Naive thymus-derived CD4-positive, alpha-beta T cell (primary cell): Measurements from ENCODE around the gene MTPN. TPM values are rescaled to one million over a fixed set of nuclear protein-coding genes. Genes with fewer than 3 reads are reported as not detected.

Experiments
- ATAC-seq: fragments of 150-1000 bp; cut with Tn5 transposase; 2 replicates; pipeline ENCODE4 v1.10.0; 2021; ENCODE audit warnings: mild to moderate bottlenecking, moderate library complexity
- CTCF ChIA-PET: fragments of 350-600 bp; sonication (Branson Sonifier 250); formaldehyde crosslinking; loops from one replicate; lab custom pipeline; 2021; ENCODE audit warnings: antibody characterized with exemption; lab: Charles Lee
- POLR2A ChIA-PET: fragments of 350-600 bp; sonication (Branson Sonifier 250); formaldehyde crosslinking; loops from one replicate; lab custom pipeline; 2021; ENCODE audit warnings: antibody characterized with exemption, inconsistent platforms; lab: Charles Lee
- DNase-seq, 9 donors: peaks; one replicate each; pipeline versions ENCODE4 v3.0.0 to v3.0.0-alpha.2; 2020 to 2022; ENCODE audit warnings: mixed read lengths in 1 of 9
- H3K27ac ChIP-seq: one replicate; pipeline ENCODE4 v1.7.0; 2013; ENCODE audit warnings: mild to moderate bottlenecking, low read depth, low read length, moderate library complexity
- H3K27me3 ChIP-seq, 2 donors: one replicate each; pipeline ENCODE4 v1.7.0; 2013; ENCODE audit warnings: low read length in 2 of 2, mild to moderate bottlenecking in 2 of 2, moderate library complexity in 2 of 2; ENCODE audit not compliant: control insufficient read depth in 2 of 2, insufficient read depth in 2 of 2
- H3K36me3 ChIP-seq, 3 experiments: 1 replicate in 2 of 3; 2 replicates in 1 of 3; pipeline ENCODE4 v1.7.0; 2013; ENCODE audit warnings: low read length in 3 of 3, mild to moderate bottlenecking in 3 of 3, moderate library complexity in 1 of 3; ENCODE audit not compliant: insufficient read depth in 3 of 3, control insufficient read depth in 2 of 3
- H3K4me1 ChIP-seq, 2 donors: one replicate each; pipeline ENCODE4 v1.7.0; 2013; ENCODE audit warnings: low read length in 2 of 2, mild to moderate bottlenecking in 2 of 2, moderate library complexity in 1 of 2; ENCODE audit not compliant: control insufficient read depth in 2 of 2, insufficient read depth in 2 of 2
- H3K4me3 ChIP-seq: 2 replicates; pipeline ENCODE4 v1.7.0; 2013; ENCODE audit warnings: mild to moderate bottlenecking, low read length
- H3K9me3 ChIP-seq, 3 experiments: 1 replicate in 2 of 3; 2 replicates in 1 of 3; pipeline ENCODE4 v1.7.0; 2013; ENCODE audit warnings: low read length in 3 of 3; ENCODE audit not compliant: control insufficient read depth in 2 of 3
- H3K27ac Mint-ChIP-seq, 9 donors: one replicate each; pipeline ENCODE4 v1.8.0; 2020 to 2022; ENCODE audit warnings: mixed read lengths in 9 of 9, mild to moderate bottlenecking in 8 of 9, moderate library complexity in 5 of 9, inconsistent platforms in 2 of 9
- H3K27me3 Mint-ChIP-seq, 5 donors: one replicate each; pipeline ENCODE4 v1.8.0; 2021 to 2022; ENCODE audit warnings: mixed read lengths in 5 of 5, mild to moderate bottlenecking in 1 of 5
- H3K36me3 Mint-ChIP-seq, 5 donors: one replicate each; pipeline ENCODE4 v1.8.0; 2020 to 2022; ENCODE audit warnings: mixed read lengths in 5 of 5, mild to moderate bottlenecking in 3 of 5, inconsistent platforms in 1 of 5
- H3K4me1 Mint-ChIP-seq, 7 donors: one replicate each; pipeline ENCODE4 v1.8.0; 2020 to 2022; ENCODE audit warnings: mixed read lengths in 7 of 7, mild to moderate bottlenecking in 3 of 7, inconsistent platforms in 1 of 7
- H3K4me3 Mint-ChIP-seq, 10 donors: one replicate each; pipeline ENCODE4 v1.8.0; 2020 to 2022; ENCODE audit warnings: mild to moderate bottlenecking in 10 of 10, mixed read lengths in 10 of 10, moderate library complexity in 6 of 10, inconsistent platforms in 2 of 10
- H3K9me3 Mint-ChIP-seq, 11 donors: one replicate each; pipeline ENCODE4 v1.8.0; 2020 to 2022; ENCODE audit warnings: mixed read lengths in 11 of 11, mild to moderate bottlenecking in 4 of 11, inconsistent platforms in 1 of 11, moderate library complexity in 1 of 11
- intact Hi-C, 2 donors: fragments of 100-400 bp; cut with micrococcal nuclease; formaldehyde crosslinking; loops; one replicate each; pipeline ENCODE4 v1.15.1; 2023
- polyA plus RNA-seq, 2 donors: library from polyadenylated mRNA; unstranded; fragments of 300-500 nt; fragmentation: Illumina TruSeq; gene quantifications; one replicate each; pipeline ENCODE4 v1.2.3, GENCODE V29; 2021
- total RNA-seq, 6 experiments: library from RNA in 5 of 6; stranded (reverse) in 5 of 6; gene quantifications; 1 replicate in 5 of 6; 2 replicates in 1 of 6; pipeline ENCODE4 v1.2.3 and lab custom pipeline; 2021 to 2026

Gene MTPN
- total and polyA plus RNA-seq, 7 experiments from 2014 or later: 49.9 to 117 (median 80.7) TPM

DNA sequence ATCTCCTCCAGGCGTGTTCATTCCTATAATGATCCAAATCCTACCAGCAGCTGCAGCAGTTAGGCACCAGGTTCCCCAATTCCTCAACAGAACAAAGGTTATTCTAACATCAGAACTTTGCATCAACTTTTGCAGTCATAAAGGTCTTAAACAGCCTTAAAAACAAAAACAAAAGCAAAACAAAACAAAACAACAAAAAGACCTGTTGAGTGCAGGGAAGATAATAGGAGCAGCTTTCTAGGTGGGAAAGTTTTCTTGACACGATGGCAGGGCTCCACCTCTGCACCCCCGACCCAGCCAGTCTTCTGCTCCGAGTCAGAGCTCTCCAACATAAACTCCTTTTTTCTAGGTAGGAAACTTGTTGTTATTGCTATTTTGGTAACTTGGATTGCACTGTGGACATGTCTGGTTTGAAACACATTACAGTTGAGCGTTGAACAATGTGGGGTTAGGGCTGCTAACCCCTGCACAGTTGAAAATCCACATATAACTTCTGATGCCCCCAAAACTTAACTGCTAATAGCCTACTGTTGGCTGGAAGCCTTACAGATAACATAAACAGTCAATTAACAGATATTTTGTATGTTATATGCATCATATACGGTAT lies 77.6 kb downstream of the MTPN start:
- intact Hi-C loops: no loop called here
- H3K27me3 ChIP-seq: no peaks in the 10 kb centered on the region
- H3K36me3 Mint-ChIP-seq: no peaks in the 10 kb centered on the region
- ATAC-seq: no peak
- no peak overlapping the region for H3K4me3 Mint-ChIP-seq
- H3K9me3 Mint-ChIP-seq: peaks cover 0 to 2% (median 0%) of the 10 kb centered on the region in 11 donors
- peaks cover 0 to 10% (median 0%) of the 10 kb centered on the region in 7 donors for H3K4me1 Mint-ChIP-seq
- H3K27ac ChIP-seq: no peak overlapping the region
- no peaks in the 10 kb centered on the region for H3K4me1 ChIP-seq
- H3K4me3 ChIP-seq: no peak overlapping the region
- POLR2A ChIA-PET: interaction anchor here (0.6 kb wide), 1 partner anchor 49 kb away, joined by 3 read pairs; no protein-coding TSS in a partner anchor
- CTCF ChIA-PET: no interaction called here
- no peaks in the 10 kb centered on the region for H3K36me3 ChIP-seq
- DNase-seq: no peak
- no peaks in the 10 kb centered on the region for H3K9me3 ChIP-seq
- H3K27ac Mint-ChIP-seq: no peak overlapping the region
- H3K27me3 Mint-ChIP-seq: no peaks in the 10 kb centered on the region

DNA sequence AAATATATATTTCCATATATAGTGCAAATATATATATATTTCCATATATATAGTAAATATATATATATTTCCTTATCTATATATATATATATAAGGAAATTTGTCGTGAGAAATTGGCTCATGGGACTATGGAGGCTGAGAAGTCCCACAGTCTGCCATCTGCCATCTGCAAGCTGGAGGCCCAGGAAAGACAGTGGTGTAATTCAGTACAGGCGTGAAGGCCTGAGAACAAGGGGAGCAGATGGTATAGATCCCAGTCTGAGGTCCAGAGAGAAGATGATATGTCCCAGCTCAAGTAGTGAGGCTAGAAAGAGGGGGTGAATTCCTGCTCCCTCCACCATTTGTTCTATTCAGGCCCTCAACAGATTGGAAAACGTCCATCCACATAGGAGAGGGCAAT lies 78.9 kb downstream of the MTPN start:
- Mint-ChIP-seq H3K9me3 (peaks cover 0 to 2% (median 0%) of the 10 kb centered on the region in 11 donors), H3K27me3 (no peaks in the 10 kb centered on the region), H3K36me3 (no peaks in the 10 kb centered on the region), H3K27ac (peak overlapping the region in 1 of 9 donors; percentile 36), H3K4me1 (peaks cover 0 to 7% (median 0%) of the 10 kb centered on the region in 7 donors), H3K4me3 (no peak overlapping the region)
- Histone ChIP-seq H3K4me3 (no peak overlapping the region), H3K36me3 (no peaks in the 10 kb centered on the region), H3K27ac (no peak overlapping the region), H3K27me3 (no peaks in the 10 kb centered on the region), H3K4me1 (no peaks in the 10 kb centered on the region), H3K9me3 (no peaks in the 10 kb centered on the region)
- ATAC-seq (no peak), DNase-seq (no peak)
- CTCF ChIA-PET: no interaction called here
- intact Hi-C loops: no loop called here
- POLR2A ChIA-PET: interaction anchor here (0.6 kb wide), 1 partner anchor 895 kb away, joined by 4 read pairs; no protein-coding TSS in a partner anchor

DNA sequence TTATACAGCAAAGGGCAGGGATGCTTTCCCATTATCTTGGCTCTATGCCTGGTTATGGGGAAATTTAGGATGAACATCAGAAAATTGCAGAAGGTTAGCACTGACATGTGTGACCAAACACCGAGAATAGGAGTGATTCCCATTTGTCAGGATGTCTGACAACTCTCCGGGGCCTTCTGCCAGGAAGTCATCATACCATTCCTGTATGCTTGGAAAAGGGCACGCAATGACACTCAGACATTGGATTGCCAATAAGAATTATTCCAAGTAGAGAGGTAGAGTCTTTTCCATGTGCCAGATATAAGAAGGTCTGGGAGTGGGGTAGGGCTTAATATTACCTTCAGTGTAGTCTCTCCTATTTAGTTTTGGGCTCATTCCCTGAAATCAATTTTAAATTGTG lies 82.3 kb downstream of the MTPN start:
- H3K4me3 Mint-ChIP-seq: no peak overlapping the region
- intact Hi-C loops: no loop called here
- POLR2A ChIA-PET: no interaction called here

DNA sequence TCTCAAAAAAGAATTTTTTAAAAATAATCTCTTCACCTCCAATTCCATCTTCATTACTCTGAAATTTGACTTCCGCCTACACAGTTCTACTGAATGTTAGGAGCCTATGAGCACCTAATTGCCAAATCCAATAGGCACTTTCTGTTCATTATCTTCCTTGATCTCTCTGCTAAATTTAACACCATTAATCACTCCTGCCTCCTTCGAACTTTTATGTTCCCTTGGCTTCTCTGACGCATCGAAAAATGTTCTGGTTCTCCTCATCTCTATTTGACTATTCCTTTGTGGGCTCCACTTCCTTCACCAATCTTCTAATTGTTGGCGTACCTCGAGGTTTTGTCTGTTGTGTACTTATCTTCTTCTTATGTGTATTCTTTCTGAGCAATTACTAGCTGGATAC lies 87.3 kb downstream of the MTPN start:
- H3K4me3 Mint-ChIP-seq: no peak overlapping the region
- H3K4me1 Mint-ChIP-seq: no peaks in the 10 kb centered on the region
- Histone ChIP-seq H3K36me3 (no peaks in the 10 kb centered on the region), H3K4me1 (no peaks in the 10 kb centered on the region), H3K4me3 (no peak overlapping the region), H3K27ac (no peak overlapping the region), H3K9me3 (no peaks in the 10 kb centered on the region), H3K27me3 (no peaks in the 10 kb centered on the region)
- no peaks in the 10 kb centered on the region for H3K36me3 Mint-ChIP-seq
- H3K27me3 Mint-ChIP-seq: peaks cover 0 to 6% (median 0%) of the 10 kb centered on the region in 5 donors
- CTCF ChIA-PET: no interaction called here
- POLR2A ChIA-PET: no interaction called here
- peaks cover 0 to 2% (median 0%) of the 10 kb centered on the region in 11 donors for H3K9me3 Mint-ChIP-seq
- no peak overlapping the region for H3K27ac Mint-ChIP-seq
- no peak for ATAC-seq
- intact Hi-C loops: no loop called here
- DNase-seq: no peak

More for the DNA sequence above, 82.3 kb downstream of the MTPN start:
- no peaks in the 10 kb centered on the region for H3K9me3 Mint-ChIP-seq
- ATAC-seq: no peak
- Histone ChIP-seq H3K4me1 (no peaks in the 10 kb centered on the region), H3K27ac (no peak overlapping the region), H3K36me3 (no peaks in the 10 kb centered on the region), H3K27me3 (no peaks in the 10 kb centered on the region), H3K9me3 (no peaks in the 10 kb centered on the region), H3K4me3 (no peak overlapping the region)
- no peak overlapping the region for H3K27ac Mint-ChIP-seq
- H3K27me3 Mint-ChIP-seq: no peaks in the 10 kb centered on the region
- no peaks in the 10 kb centered on the region for H3K36me3 Mint-ChIP-seq
- no peak for DNase-seq
- no peaks in the 10 kb centered on the region for H3K4me1 Mint-ChIP-seq
- CTCF ChIA-PET: no interaction called here

DNA sequence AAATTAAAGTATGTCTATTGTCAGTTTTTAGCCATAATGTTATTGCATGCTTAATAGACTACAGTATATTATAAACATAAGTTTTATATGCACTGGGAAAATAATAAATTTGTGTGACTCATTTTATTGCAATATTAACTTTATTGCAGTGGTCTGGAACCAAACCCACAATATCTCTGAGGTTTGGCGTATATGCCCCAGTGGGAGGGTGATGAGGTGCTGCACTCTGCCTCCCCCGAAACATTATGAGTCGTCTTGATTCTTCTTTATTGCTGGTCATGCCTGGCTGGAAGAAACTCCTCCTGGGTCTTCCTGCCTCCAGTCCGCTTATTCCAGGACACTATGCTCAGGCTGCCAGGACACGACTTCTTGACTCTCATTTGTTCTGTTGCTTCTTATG lies 88.4 kb downstream of the MTPN start:
- DNase-seq (no peak), ATAC-seq (no peak)
- Mint-ChIP-seq H3K4me1 (no peaks in the 10 kb centered on the region), H3K9me3 (peaks cover 0 to 2% (median 0%) of the 10 kb centered on the region in 11 donors), H3K27ac (no peak overlapping the region), H3K4me3 (no peak overlapping the region), H3K36me3 (no peaks in the 10 kb centered on the region), H3K27me3 (peaks cover 0 to 6% (median 0%) of the 10 kb centered on the region in 5 donors)
- intact Hi-C loops: no loop called here
- Histone ChIP-seq H3K27me3 (no peaks in the 10 kb centered on the region), H3K4me1 (no peaks in the 10 kb centered on the region), H3K36me3 (no peaks in the 10 kb centered on the region), H3K9me3 (no peaks in the 10 kb centered on the region), H3K27ac (no peak overlapping the region), H3K4me3 (no peak overlapping the region)
- POLR2A ChIA-PET: no interaction called here
- CTCF ChIA-PET: no interaction called here

DNA sequence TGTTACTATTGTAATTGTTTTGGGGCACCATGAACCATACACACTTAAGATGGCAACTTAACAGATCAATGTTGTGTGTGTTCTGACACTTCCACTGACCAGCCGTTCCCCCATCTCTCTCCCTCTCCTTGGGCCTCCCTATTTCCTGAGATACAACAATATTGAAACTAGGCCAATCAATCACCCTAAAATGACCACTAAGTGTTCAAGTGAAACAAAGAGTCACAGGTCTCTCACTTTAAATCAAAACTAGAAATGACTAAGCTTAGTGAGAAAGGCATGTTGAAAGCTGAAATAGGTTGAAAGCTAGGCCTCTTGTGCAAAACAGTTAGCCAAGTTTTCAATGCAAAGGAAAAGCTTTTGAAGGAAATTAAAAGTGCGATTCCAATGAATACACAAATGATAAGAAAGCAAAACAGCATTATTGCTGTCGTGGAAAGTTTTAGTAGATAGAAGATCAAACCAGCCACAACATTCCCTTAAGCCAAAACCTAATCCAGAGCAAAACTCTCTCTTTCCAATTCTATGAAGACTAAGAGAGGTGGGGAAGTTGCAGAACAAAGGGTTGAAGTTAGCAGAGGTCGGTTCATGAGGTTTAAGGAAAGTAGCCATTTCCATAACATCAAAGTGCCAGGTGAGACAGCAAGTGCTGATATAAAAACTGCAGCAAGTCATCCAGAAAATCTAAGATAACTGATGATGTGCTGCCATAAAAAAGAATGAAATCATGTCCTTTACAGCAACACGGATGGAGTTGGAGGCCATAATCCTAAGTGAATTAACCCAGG lies 90.6 kb downstream of the MTPN start:
- DNase-seq: no peak
- POLR2A ChIA-PET: no interaction called here
- intact Hi-C loops: no loop called here

More for the DNA sequence above, 90.6 kb downstream of the MTPN start:
- Histone ChIP-seq H3K27me3 (no peaks in the 10 kb centered on the region), H3K4me1 (no peaks in the 10 kb centered on the region), H3K27ac (no peak overlapping the region), H3K9me3 (no peaks in the 10 kb centered on the region), H3K36me3 (no peaks in the 10 kb centered on the region), H3K4me3 (no peak overlapping the region)
- CTCF ChIA-PET: no interaction called here
- H3K36me3 Mint-ChIP-seq: no peaks in the 10 kb centered on the region
- no peaks in the 10 kb centered on the region for H3K4me1 Mint-ChIP-seq
- H3K27me3 Mint-ChIP-seq: peaks cover 0 to 6% (median under 1%) of the 10 kb centered on the region in 5 donors
- H3K27ac Mint-ChIP-seq: no peak overlapping the region
- H3K4me3 Mint-ChIP-seq: no peak overlapping the region
- peaks cover 0 to 2% (median 0%) of the 10 kb centered on the region in 11 donors for H3K9me3 Mint-ChIP-seq
- no peak for ATAC-seq
